Nephron (organoid): ENCODE results near the gene VSIG10.

Source experiments
- H3K27ac Mint-ChIP-seq, 3 experiments: 2 replicates each; pipeline ENCODE4 v1.8.0; 2020; ENCODE audit warnings: mixed read lengths in 3 of 3, mild to moderate bottlenecking in 2 of 3, moderate library complexity in 1 of 3
- H3K27me3 Mint-ChIP-seq: 2 replicates; pipeline ENCODE4 v1.8.0; 2021; ENCODE audit warnings: low read depth, mild to moderate bottlenecking, moderate library complexity, mixed read lengths
- H3K36me3 Mint-ChIP-seq: 2 replicates; pipeline ENCODE4 v1.8.0; 2020; ENCODE audit warnings: low read depth, mixed read lengths
- H3K4me1 Mint-ChIP-seq: 2 replicates; pipeline ENCODE4 v1.8.0; 2020; ENCODE audit warnings: mixed read lengths
- H3K4me3 Mint-ChIP-seq, 3 experiments: 2 replicates each; pipeline ENCODE4 v1.8.0; 2020; ENCODE audit warnings: mild to moderate bottlenecking in 3 of 3, mixed read lengths in 3 of 3, moderate library complexity in 2 of 3
- H3K9me3 Mint-ChIP-seq: 2 replicates; pipeline ENCODE4 v1.8.0; 2020; ENCODE audit warnings: mixed read lengths
- TF ChIP-seq, protein P1 (sequence below), 3 experiments: fragments of 200-600 bp; sonication (generic); IDR thresholded peaks; one replicate each; pipeline ENCODE4 v1.5.0; 2021; ENCODE audit warnings: antibody characterized with exemption in 3 of 3; ENCODE audit not compliant: unreplicated experiment in 3 of 3

The VSIG10 gene

DNA sequence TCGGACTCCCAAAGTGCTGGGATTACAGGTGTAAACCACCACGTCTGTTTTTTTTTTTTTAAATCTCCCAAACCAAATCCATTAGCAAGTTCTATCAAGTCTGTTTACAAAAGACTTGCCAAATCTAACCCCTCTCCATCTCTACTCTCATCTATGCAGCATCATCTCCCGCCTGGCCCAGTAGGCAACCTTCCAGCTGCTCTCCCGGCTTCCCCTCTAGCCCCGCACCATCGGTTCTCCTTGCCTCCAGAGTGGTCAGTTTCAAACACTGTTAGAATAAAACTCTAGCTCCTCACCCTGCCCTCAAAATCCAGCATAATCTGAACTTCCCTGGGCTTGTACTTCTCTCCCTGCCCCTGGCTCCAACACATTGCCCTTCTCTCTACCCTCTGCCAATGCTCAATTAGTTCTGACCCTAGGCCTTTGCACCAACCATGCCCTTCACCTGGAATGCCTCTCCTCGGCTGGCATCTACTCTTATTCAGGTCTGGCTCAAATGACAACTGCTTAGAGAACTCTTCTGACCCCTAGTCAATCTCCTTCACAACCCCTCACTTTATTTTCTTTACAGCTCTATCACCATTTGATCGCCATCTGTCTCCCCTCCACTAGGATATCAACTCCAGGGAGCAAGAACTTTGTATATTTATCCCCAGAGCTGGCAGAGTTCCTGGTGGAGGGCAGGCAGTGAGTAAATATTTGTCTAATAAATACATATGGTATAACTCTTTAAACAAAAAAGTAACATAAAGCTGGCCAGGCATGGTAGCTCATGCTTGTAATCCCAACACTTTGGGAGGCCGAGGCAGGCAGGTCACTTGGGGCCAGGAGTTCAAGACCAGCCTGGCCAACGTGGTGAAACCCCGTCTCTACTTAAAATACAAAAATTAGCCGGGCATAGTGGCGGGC, 47.7 kb downstream of the VSIG10 start:
- Mint-ChIP-seq H3K4me3 (no peak overlapping the region), H3K9me3 (no peaks in the 10 kb centered on the region), H3K4me1 (peaks cover 32% of the 10 kb centered on the region), H3K27ac (no peak overlapping the region), H3K36me3 (peaks cover 26% of the 10 kb centered on the region), H3K27me3 (no peaks in the 10 kb centered on the region)
- TF ChIP-seq, protein P1, sequence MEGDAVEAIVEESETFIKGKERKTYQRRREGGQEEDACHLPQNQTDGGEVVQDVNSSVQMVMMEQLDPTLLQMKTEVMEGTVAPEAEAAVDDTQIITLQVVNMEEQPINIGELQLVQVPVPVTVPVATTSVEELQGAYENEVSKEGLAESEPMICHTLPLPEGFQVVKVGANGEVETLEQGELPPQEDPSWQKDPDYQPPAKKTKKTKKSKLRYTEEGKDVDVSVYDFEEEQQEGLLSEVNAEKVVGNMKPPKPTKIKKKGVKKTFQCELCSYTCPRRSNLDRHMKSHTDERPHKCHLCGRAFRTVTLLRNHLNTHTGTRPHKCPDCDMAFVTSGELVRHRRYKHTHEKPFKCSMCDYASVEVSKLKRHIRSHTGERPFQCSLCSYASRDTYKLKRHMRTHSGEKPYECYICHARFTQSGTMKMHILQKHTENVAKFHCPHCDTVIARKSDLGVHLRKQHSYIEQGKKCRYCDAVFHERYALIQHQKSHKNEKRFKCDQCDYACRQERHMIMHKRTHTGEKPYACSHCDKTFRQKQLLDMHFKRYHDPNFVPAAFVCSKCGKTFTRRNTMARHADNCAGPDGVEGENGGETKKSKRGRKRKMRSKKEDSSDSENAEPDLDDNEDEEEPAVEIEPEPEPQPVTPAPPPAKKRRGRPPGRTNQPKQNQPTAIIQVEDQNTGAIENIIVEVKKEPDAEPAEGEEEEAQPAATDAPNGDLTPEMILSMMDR (IDR thresholded peaks at IDR 0.05; ENCODE audit: unreplicated experiment in 3 of 3), result no peak

DNA sequence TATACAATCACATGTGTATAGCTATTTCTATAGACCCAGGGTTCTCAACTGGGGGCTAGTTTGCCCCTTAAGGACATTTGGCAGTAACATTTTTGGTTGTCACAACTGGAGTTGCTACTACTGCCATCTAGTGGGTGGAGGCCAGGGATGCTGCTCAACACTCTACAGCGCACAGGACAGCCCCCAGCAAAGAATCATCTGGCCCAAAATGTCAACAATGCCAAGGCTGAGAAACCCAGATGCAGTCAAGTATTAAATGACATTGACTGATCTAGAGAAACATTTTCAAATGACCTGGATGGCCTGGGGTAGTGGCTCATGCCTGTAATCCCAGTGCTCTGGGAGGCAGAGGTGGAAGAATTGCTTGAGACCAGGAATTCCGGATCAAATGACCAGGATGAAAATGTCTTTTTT, 48.7 kb downstream of the VSIG10 start:
- H3K9me3 Mint-ChIP-seq, result no peaks in the 10 kb centered on the region
- H3K36me3 Mint-ChIP-seq, result peaks cover 31% of the 10 kb centered on the region
- TF ChIP-seq, protein P1 (IDR thresholded peaks at IDR 0.05; ENCODE audit: unreplicated experiment in 3 of 3), result peak; percentile 35 to 48 (median 37)
- H3K4me1 Mint-ChIP-seq, result peaks cover 29% of the 10 kb centered on the region
- peak overlapping the region in 2 of 3 experiments; percentile 35 to 45 for H3K4me3 Mint-ChIP-seq
- no peak overlapping the region for H3K27ac Mint-ChIP-seq
- no peaks in the 10 kb centered on the region for H3K27me3 Mint-ChIP-seq

DNA sequence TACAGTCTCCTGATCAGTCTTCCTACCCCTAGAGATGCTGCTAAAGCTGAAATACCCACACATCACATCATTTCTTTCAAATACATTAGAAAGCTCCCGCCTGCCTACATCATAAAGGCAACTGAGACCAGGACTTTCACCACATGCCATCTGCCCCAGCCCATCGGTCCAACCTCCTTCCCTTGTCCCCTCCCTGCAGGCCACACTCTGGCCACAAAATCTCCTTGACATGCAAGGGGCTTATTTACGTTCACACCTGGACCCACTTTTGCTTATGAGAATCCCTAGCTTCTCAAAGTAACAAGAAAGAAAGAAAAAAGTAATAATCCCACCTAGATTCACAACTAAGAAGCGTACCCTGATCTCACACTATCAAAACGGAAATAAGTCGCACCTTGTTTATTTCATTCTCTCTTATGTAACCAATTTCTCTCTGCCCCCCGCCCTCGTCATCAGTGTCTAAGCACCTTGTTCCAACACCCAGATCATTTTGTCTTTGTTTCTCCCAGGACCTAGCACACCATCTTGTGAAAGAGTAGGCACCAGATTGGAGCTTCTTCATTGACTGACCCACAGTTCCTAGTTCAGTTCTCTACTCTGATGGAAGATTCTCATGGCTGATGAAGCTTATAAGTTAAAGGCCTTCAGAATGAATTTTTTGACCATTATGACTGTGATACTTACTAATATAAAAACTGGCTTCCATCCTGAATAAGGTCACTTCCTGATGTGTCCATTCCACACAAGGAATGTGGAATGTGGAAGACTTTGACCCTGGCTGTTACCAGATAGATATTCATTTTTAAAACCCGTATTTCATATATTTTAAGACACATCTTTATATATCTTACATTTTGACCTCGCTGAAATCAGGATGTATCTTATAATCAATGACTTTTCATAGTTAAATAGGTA, 50.5 kb downstream of the VSIG10 start:
- no peak overlapping the region for H3K4me3 Mint-ChIP-seq
- TF ChIP-seq, protein P1 (IDR thresholded peaks at IDR 0.05; ENCODE audit: unreplicated experiment in 3 of 3), result no peak
- H3K9me3 Mint-ChIP-seq, result no peaks in the 10 kb centered on the region
- H3K27me3 Mint-ChIP-seq, result no peaks in the 10 kb centered on the region
- peaks cover 15% of the 10 kb centered on the region for H3K4me1 Mint-ChIP-seq
- peak overlapping the region; percentile 1 to 26 (median 6) for H3K27ac Mint-ChIP-seq
- H3K36me3 Mint-ChIP-seq, result peaks cover 43% of the 10 kb centered on the region

DNA sequence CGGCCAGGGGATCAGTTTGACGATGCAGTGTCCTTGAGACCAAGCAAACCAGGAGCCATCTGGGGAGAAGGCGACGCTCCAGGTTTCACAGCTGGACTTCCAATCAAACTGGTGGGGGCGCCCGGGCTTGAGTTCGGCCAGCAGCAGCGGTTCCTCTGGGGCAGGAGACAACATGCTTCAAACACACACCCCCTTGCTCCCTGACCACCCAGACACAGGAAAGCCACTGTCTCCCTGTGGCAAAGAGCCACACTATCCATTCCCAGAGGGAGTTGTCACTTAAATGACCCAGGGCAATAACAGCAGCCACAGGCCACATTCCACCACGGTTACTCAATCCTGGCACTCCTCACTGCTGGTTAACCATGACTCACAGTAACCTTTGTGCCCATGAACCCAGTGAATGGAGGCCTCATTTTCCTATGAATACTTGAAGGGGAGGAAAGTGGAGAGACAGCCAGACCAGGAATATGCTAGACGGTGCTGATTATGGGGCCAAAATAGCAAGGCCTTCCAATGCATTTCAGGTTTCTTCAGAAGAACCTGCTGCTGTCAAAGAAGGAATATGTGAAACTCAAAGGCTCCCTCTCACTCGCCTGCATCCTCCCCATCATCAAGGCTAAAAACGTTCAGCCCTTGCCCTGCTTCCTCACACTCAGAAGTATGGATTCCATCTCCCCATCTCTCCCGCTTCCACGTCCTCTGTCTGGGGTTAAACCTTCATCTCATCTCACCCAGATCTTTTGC, 51.3 kb downstream of the VSIG10 start:
- TF ChIP-seq, protein P1 (IDR thresholded peaks at IDR 0.05; ENCODE audit: unreplicated experiment in 3 of 3), result no peak
- no peaks in the 10 kb centered on the region for H3K9me3 Mint-ChIP-seq
- peaks cover 15% of the 10 kb centered on the region for H3K4me1 Mint-ChIP-seq
- H3K27me3 Mint-ChIP-seq, result no peaks in the 10 kb centered on the region
- peaks cover 43% of the 10 kb centered on the region for H3K36me3 Mint-ChIP-seq
- H3K27ac Mint-ChIP-seq, result peak overlapping the region; percentile 15 to 69 (median 28)
- H3K4me3 Mint-ChIP-seq, result no peak overlapping the region

DNA sequence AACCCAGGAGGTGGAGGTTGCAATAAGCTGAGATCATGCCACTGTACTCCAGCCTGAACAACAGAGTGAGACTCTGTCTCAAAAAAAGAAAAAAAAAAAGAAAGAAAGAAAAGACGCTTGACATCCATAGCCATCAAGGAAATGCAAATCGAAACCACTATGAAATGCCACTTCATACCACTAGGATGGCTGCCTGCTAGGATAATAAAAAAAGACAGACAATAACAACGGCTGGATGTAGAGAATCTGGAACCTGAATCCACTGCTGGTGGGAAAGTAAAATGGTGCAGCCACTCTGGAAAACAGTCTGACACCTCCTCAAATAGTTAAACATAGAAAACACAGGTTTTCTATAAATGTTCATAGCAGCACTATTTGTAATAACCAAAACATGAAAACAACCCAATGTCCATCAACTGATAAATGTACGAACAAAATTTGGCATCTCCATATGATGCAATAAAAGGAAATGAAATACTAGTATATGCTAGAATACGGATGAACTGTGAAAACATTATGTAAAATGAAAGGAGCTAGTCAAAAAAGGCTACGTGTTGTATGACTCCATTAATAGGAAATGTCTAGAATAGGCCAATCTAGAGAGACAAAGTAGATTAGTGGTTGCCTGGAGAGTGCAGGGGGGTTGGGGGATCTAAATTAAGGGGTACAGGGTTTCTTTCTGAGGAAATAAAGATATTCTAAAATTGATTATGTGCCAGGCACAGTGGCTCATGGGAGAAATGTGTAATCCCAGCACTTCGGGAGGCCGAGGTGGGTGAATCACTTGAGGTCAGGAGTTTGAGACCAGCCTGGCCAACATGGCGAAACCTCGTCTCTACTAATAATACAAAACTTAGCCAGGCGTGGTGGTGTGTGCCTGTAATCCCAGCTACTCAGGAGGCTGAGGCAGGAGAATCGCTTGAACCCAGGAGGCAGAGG, 52.6 kb downstream of the VSIG10 start:
- Mint-ChIP-seq H3K4me3 (no peak overlapping the region), H3K27me3 (no peaks in the 10 kb centered on the region), H3K4me1 (peaks cover 14% of the 10 kb centered on the region), H3K36me3 (peaks cover 51% of the 10 kb centered on the region), H3K27ac (no peak overlapping the region), H3K9me3 (no peaks in the 10 kb centered on the region)
- TF ChIP-seq, protein P1 (IDR thresholded peaks at IDR 0.05; ENCODE audit: unreplicated experiment in 3 of 3), result no peak
